IPS DF 4.7 (cell line): ENCODE results near the gene GCNT2.
"Not testable (repeated sequence)": the region's sequence is repeated elsewhere in the genome, so short reads cannot be mapped to it uniquely, and the experiment has no call there.

Source experiments
- DNase-seq: peaks from one replicate; pipeline ENCODE4 v3.0.0-alpha.2; 2013; ENCODE audit warnings: low spot score; ENCODE audit errors: extremely low read depth

Gene GCNT2

GRCh38 chr6:10659699-10660348 lies 138.7 kb downstream of the GCNT2 start:
- no peak for DNase-seq

- DNase-seq: not testable (repeated sequence)
Measured at GRCh38 chr6:10660431-10661191, 139.5 kb downstream of the GCNT2 start.

DNA sequence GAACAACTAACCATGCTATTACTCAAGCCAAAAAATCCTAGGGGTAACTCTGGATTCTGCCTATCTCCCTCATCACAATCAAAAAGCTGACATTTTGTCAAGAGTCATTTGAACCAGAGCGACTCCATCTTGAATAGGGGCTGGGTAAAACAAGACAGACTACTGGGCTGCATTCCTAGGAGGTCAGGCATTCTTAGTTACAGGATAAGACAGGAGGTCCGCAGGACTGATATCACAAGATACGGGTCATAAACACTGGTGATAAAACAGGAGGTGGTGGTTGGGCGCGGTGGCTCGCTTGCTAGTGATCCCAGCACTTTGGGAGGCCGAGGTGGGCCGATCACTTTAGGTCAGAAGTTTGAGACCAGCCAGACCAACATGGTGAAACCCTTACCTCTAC lies 141.1 kb downstream of the GCNT2 start:
- no peak for DNase-seq

- no peak for DNase-seq
Measured at GRCh38 chr6:10662742-10663141, 141.6 kb downstream of the GCNT2 start.

- DNase-seq: not testable (repeated sequence)
Measured at GRCh38 chr6:10665595-10665994, 144.4 kb downstream of the GCNT2 start.

GRCh38 chr6:10668126-10668917 lies 147.2 kb downstream of the GCNT2 start:
- no peak for DNase-seq

- no peak for DNase-seq
Measured at GRCh38 chr6:10676403-10676802, 155.3 kb downstream of the GCNT2 start.

GRCh38 chr6:10678456-10678855 lies 157.3 kb downstream of the GCNT2 start:
- no peak for DNase-seq
